Gastrocnemius medialis (tissue), 4 donors: Measurements from ENCODE around the gene GRIK5.

Experiments
- CTCF ChIP-seq, 5 experiments: fragments of 450-650 bp in 3 of 5; fragments of 200-600 bp in 2 of 5; sonication (generic) in 2 of 5; IDR thresholded peaks in 4 of 5; conservative IDR thresholded peaks in 1 of 5; 1 replicate in 4 of 5; 2 replicates in 1 of 5; pipeline ENCODE4 v1.5.1; 2016 to 2019; ENCODE audit warnings: antibody characterized with exemption in 5 of 5, mild to moderate bottlenecking in 3 of 5, moderate library complexity in 3 of 5
- POLR2A ChIP-seq, 2 donors: fragments of 450-650 bp; IDR thresholded peaks; one replicate each; pipeline ENCODE4 v1.6.1; 2017; ENCODE audit warnings: antibody characterized with exemption in 2 of 2, mild to moderate bottlenecking in 2 of 2, moderate library complexity in 2 of 2

DNA sequence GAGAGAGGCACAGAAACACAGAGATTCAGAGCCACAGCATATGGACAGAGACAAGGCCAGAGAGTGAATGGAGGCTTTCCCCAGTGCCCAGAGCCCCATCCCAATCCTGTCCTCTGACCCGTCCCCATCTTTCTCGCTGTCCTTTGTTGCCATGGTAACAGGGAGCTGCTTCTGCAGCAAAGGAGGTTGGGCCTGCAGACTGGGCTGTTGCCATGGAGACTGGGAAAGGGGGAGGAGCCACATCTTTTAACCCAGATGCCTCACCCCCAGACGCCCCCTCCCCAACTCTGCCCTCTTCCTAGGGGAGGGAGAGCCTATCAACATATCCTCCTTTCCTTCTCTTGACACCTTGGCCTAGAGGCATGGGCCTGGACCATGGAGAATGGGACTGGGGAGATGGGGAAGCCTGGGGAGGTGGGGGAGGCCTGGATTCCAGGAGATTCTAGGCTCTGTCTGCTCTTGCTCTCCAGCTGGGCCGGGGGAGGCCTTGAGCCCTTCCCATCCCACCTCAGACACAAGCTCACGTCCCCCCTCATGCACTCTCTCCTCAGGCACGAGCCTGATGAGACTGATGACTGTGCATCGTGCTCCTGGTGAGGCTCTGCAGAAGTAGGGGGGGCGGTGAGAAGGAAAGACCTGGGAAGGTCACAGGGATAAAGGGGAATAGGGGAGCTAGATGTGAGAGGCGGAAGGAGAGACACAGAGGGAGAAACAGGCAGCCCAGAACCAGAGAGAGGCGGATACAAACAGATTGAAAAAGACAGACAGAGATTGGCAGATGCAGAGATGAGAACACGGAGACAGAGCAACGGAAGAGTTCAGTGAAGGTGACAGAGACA is 73.8 kb downstream of the GRIK5 start:
- TF ChIP-seq CTCF (IDR thresholded peaks at IDR 0.05 in 4 of 5, conservative IDR thresholded peaks at IDR 0.05 in 1 of 5) (no peak), POLR2A (IDR thresholded peaks at IDR 0.05) (no peak)
